LHCN-M2 (cell line): Measurements from ENCODE around the gene HYI. TPM values are rescaled to one million over a fixed set of nuclear protein-coding genes. Genes with fewer than 3 reads are reported as not detected.

Experiments
- total RNA-seq: library from RNA; depleted of rRNA; stranded (reverse); fragments of >200 nt; gene quantifications from 2 replicates; pipeline ENCODE4 v1.2.3, GENCODE V29; 2014; rRNA removed

HYI gene
- total RNA-seq, 1 experiment from 2014 or later: 32.9 TPM

Other genes with a start within 250 kb of the HYI start
- not detected in 2 replicates for gene TMEM125, start 183.9 kb downstream of the HYI start, total RNA-seq
- not detected in 2 replicates for gene C1orf210, start 168.3 kb downstream of the HYI start, total RNA-seq
- 0.11 and 0.58 TPM in 2 replicates for gene TIE1, start 152.9 kb downstream of the HYI start, total RNA-seq
- gene MPL, start 116.1 kb downstream of the HYI start, total RNA-seq: not detected in 2 replicates
- 203 and 206 TPM in 2 replicates for gene CDC20, start 95.0 kb downstream of the HYI start, total RNA-seq
- gene ELOVL1, start 85.9 kb downstream of the HYI start, total RNA-seq: 84.8 and 88.4 TPM in 2 replicates
- 31.5 and 31.7 TPM in 2 replicates for gene MED8, start 64.1 kb downstream of the HYI start, total RNA-seq
- 12.0 and 14.4 TPM in 2 replicates for gene SZT2, start 64.0 kb downstream of the HYI start, total RNA-seq
- gene PTPRF, start 77.0 kb upstream of the HYI start, total RNA-seq: 12.8 and 13.7 TPM in 2 replicates
- gene KDM4A, start 196.2 kb upstream of the HYI start, total RNA-seq: 23.7 and 27.6 TPM in 2 replicates